GM19452 (cell line): ENCODE measurements around the gene BAK1.
A peak's percentile ranks its signal among the peaks of the same experiment; 100 is the strongest.

Source experiments
- ATAC-seq: cut with Tn5 transposase; IDR thresholded peaks from one replicate; pipeline ENCODE4 v1.9.1; 2021; ENCODE audit not compliant: unreplicated experiment

Gene BAK1

DNA sequence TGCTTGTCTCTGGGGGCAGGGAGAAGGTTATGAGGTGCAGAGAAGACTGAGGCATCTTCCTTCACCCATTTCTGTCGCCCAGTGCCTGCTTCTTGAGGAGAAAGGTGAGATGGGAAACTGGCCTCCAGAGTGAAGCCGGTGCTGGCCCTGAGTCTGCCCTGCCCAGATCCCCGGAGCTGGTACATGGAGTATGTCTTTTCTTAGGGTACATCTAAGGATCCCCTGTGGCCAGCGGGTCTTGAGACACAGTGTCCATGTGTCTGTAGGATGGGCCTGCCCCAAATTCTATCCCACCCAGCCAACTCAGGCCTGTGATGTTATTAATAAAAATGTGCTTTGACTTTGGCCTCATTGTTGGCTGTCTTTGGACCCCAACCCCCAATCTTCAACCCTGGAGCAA, 8.8 kb upstream of the BAK1 start:
- no peak for ATAC-seq

DNA sequence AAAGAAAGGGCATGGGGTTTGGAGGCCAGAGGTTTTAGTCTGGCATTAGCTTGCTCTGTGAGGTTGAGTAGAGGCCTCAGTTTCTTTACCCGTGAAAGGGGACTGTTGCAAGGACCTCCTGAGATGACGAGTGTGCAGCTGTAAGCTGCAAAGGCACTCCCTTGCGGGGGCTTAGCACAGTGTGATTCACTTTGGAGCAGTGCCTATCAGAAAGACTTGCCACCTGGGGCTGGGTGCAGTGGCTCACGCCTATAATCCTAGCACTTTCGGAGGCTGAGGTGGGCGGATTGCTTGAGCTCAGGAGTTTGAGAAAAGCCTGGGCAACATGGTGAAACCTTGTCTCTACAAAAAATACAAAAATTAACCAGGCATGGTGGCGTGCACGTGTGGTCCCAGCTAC, 7.5 kb upstream of the BAK1 start:
- ATAC-seq: no peak

GRCh38 chr6:33586108-33586640, 6.1 kb upstream of the BAK1 start:
- ATAC-seq: no peak

DNA sequence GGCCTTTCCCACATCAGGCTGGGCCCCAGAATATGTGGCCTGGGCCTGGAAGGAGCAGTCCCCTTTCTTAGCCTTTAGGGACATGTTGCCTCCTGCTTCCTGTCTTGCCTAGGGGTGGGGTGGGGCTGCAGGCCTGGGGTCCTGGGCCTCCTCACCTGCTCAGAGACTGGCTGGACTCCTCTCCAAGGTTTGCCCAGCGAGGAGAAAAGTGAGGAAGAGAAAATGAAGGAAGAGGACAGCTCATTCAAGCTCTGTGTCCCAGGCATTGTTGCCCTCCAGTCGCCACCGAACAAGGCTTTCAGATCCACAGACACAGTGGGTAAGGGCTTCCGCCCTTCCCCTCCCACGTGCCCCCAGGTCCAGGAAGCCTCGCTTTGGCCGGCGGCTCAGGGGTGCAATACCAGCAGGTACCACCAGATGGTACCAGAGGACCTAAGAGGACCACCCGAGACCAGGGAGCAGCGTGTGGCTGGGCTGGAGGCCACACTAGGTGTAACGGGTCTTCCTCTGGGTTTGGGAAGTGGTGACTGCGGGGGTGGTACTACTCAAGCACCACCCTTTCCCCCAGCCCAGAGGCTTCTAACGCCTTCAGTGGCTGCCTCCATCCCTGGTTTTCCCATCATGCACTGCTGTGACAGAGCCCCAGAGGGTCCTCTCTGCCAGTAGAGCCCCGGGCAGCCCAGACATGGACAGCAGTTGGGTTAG, 5.5 kb upstream of the BAK1 start:
- no peak for ATAC-seq

GRCh38 chr6:33584700-33585402, 4.8 kb upstream of the BAK1 start:
- no peak for ATAC-seq

DNA sequence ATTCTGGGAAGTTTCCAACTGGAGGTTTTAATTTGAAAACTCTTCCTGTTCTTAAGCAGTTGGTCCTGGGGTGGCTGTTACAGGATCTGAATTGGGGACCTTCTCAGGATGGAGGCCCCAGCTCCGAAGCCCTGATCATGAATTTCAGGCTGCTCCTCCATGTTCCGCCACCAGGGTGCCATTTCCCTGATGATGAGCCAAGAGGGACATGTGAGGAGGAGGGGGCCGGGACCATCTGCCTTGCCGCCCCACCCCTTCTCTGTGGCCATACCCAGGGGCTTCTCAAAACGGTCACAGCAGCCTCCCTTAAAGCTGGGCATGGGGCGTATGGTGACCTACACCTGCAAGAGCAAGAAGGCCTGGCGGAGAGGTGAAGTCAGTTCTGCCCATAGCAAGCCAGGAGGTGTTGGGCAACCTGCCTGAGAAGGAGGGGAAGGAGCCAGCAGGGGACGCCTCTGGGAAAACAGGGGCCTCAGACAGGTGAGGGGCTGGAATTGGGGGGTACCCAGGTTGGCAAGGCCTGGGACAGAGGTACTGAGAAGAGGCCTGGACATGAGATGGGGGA, 3.6 kb upstream of the BAK1 start:
- ATAC-seq: no peak

GRCh38 chr6:33581186-33581585, 1.1 kb upstream of the BAK1 start:
- ATAC-seq: no peak

DNA sequence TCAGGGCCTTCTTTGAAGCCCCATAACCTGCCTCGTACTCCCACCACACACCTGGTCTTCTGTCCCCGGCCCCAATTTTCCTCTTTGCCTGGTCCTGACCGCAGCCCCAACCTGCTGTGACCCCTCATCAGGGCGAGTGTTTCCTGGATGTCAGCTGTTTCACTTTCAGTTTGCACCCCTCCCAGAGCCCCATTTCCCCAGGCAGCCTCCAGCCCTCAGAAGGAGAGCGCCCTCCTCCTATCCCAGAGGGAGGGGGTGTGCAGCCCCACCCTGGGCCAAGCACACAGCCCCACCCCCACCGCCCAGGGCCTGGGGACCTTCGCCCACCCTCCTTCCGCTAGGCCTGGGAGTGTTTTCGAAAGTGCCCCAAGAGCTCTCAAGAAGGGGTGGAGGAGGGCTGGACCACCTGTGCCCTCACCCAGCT, 1.5 kb downstream of the BAK1 start:
- no peak for ATAC-seq

- ATAC-seq: no peak
Observed at GRCh38 chr6:33578164-33578563, 1.9 kb downstream of the BAK1 start.

- ATAC-seq: no peak
Observed at GRCh38 chr6:33577718-33578117, 2.4 kb downstream of the BAK1 start.

GRCh38 chr6:33577106-33577535, 3.0 kb downstream of the BAK1 start:
- ATAC-seq: no peak

GRCh38 chr6:33576668-33577067, 3.4 kb downstream of the BAK1 start:
- no peak for ATAC-seq

GRCh38 chr6:33575211-33575610, 4.9 kb downstream of the BAK1 start:
- ATAC-seq: no peak

DNA sequence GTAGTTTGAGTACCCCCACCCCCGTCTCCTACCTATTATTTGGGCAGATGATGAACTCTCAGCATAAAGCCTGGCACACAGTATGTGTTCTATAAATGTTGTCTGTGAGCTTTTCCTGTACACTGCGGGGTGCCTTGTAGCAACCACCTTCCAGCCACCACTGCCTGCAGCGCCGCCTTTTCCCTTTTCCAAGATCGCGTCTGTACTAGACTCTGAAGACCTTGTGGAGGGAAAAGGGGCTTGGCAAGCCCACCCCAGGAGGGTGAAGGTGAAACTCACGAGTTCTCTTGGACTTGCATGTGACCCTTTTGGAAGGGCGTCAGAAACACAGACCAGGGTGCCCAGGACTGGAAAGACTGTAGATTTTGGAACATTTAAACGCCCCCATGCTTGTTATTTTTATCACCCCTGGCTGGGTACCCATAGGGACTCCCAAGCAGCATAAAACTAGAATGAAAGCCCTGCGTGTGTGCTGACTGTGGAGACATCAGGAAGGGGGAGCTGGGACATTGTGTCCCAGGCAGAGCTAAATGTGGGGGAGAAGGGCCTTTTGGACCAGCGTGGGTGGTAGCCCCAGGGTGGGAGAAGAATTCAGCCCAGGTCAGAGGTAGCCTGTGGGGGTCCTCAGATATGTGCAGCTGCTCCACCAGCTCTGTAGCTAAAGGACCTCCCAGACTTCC, 8.3 kb downstream of the BAK1 start:
- ATAC-seq: no peak

DNA sequence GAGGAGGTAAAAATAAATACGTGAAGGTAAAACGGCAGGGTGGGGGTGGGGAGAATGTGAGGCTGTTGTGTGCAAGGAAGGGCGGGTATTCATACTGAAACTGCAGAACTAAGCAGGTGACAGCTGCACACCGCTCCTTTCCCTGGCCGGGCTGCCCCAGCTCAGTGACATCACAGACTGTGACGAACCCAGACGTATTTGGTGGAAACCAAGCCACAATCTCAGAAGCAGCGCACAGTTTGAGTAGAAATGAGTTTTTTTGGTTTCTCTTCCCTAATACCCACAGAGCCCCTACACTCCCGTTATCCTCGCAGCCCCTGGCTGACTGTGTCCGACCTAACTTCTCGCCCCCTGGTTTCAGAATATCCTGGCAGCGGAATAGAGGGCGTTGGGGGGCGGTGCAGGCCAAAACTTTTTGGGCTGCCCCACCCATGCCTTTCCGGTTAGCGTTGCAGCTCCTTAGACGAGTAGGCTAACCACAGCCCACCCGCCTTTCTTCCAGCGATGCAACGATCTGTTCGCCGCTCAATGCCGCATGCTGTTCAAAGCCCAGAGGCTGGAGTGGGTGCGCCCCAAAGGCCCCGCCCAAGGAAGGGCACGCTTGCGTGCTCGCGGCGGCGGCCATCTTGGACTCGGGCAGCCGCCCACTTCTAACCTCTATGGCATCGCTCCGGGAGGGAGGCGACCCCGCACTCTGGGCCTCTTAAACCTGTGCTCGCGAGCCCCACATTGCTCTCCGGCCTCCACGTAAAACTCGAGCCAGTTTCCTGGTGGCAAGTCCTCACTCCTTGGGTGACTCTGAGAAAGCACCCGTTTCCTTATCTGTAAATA, 9.1 kb downstream of the BAK1 start:
- ATAC-seq: peak; percentile 84

GRCh38 chr6:33568826-33569570, 11.1 kb downstream of the BAK1 start:
- ATAC-seq: no peak

DNA sequence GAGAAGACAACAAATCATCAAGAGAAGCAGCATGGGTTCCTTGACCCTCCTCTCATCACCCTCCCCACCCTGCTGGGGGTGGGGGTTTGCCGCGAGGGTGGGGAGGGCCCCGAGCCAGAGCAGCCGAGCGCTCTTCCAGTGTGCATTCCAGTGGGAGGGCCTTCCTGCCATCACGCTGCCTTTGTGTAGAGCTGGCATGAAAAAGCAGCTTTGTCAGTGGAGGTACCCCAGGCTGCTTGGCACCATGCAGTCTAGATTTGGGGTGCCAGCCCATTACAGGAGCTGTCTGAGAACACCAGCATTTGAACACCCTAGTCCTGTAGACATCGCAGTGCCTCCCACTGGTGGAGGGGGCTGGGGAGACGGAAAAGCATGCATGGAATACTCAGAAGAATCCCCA, 12.2 kb downstream of the BAK1 start:
- ATAC-seq: no peak

GRCh38 chr6:33566182-33567084, 13.6 kb downstream of the BAK1 start:
- ATAC-seq: no peak

DNA sequence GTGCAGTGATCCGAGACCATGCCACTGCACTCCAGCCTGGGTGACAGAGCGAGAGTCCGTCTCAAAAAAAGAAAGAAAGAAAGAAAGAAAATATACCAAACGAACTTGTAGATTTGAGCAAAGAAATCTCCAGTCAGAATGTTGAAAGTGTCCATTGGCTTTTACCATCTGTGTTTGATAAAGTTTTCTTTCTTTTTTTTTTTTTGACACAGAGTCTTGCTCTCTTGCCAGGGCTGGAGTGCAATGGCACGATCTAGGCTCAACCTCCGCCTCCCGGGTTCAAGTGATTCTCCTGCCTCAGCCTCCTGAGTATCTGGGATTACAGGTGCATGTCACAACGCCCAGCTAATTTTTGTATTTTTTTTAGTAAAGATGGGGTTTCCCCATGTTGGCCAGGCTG, 21.3 kb downstream of the BAK1 start:
- ATAC-seq: no peak
